GM18951 (cell line): Measurements from ENCODE around the gene TMEM255B.

Experiments
- POLR2A ChIP-seq: IDR thresholded peaks from 4 replicates; pipeline ENCODE4 v1.6.1; 2011; ENCODE audit warnings: mild to moderate bottlenecking; ENCODE audit not compliant: insufficient read length, insufficient read depth; ENCODE audit errors: extremely low read depth
- in situ Hi-C: fragments of 300-500 bp; cut with MboI; formaldehyde crosslinking; loops from one replicate; pipeline ENCODE4 v1.12.0; 2022; ENCODE audit warnings: low sequenced_read_pairs, mixed read lengths, inconsistent platforms; ENCODE audit not compliant: unreplicated experiment

TMEM255B gene

DNA sequence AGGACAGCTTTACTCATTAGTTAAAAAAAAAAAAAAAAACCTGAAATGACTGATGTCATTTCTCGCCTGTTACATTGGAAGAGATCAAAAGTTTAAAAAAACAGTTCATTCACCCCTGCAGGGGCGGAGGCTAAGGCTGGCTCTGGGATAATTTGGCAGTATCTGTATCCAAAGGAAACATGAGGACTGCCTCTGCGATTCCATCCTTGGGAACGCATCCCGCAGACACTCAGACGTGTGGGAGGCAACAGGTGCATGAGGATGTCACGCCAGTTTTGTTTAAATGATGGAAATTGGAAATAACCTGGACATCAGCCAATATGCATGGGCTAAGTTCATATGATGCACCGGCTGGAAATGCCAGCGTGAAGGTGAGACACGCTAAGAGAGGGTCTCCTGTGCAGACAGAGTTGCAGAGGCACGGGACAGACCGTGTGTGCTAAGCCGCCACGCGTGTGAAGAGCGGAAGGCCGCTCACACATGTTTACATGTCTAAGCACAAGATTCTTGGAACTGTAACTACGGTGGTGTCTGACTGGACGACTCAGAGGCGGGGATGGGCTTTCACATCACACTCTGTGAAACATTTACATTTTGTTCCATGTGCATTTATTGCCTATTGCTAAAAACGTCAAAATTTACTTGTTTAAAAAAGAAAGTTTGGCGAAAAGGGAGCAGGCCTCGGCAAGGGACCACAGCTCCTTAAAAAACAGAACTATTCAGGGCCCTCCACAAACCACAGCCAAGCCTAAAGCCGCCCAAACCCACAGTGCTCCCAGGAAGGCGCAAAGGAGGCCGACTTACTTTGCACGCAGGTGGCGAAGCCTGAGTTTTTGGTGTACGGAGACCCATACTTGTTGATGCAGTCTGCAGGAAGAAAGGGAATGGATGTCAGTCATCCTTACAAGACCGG, 87.0 kb downstream of the TMEM255B start:
- in situ Hi-C loops = no loop called here

DNA sequence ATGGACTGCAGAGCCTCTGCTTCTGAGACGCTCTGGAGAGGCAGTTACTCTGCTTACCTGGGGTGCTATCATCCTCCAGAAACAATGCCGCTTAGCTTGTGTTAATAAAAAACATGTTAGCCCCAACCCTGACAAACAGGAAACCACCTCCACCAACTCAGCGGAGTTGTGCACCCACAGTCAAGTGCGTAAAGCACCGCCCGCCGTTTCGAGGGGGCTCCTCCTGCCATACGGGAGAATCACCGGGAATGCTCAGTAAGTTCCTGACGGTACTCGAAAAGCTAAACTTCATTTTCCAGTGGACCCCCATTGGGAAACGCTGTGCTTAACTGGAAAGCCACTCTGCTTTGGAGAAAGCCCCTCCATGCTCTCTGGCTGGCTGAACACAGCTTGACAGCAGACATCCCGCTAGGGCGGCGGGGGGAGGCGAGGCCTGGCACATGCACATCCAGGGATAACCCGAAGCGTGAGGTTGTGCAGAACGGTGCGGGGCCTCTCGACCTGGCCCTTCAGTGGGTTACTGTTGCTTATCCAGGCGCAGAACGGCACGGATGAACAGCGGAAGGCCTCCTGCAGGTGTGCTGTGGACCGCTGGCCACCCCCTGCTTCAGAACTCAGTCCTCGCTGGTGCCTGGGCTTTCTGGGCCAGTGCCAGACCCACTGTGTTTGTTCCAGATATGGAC, 87.8 kb downstream of the TMEM255B start:
- in situ Hi-C loops = no loop called here
- no peak for TF ChIP-seq POLR2A

More for the DNA sequence above, 87.0 kb downstream of the TMEM255B start:
- no peak for TF ChIP-seq POLR2A

DNA sequence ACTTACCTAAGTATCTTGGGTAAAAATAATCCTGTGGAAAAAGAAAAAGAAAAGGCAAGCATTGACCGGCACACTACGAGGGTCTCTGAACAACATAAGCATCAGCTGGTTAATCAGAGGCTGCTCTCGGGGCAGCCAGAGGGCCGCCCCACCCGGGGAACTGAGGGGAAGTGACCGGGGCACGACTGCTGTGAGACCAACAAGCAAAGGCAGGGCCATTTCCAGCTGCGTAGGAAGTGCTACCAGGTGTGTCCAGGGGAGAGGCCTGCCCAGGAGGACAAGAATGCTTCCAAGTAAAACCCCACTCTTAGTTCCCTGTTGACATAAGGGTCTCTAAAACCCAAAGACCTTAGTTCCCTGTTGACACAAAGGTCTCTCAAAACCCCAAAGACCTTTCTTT, 89.0 kb downstream of the TMEM255B start:
- in situ Hi-C loops = no loop called here
- no peak for TF ChIP-seq POLR2A

DNA sequence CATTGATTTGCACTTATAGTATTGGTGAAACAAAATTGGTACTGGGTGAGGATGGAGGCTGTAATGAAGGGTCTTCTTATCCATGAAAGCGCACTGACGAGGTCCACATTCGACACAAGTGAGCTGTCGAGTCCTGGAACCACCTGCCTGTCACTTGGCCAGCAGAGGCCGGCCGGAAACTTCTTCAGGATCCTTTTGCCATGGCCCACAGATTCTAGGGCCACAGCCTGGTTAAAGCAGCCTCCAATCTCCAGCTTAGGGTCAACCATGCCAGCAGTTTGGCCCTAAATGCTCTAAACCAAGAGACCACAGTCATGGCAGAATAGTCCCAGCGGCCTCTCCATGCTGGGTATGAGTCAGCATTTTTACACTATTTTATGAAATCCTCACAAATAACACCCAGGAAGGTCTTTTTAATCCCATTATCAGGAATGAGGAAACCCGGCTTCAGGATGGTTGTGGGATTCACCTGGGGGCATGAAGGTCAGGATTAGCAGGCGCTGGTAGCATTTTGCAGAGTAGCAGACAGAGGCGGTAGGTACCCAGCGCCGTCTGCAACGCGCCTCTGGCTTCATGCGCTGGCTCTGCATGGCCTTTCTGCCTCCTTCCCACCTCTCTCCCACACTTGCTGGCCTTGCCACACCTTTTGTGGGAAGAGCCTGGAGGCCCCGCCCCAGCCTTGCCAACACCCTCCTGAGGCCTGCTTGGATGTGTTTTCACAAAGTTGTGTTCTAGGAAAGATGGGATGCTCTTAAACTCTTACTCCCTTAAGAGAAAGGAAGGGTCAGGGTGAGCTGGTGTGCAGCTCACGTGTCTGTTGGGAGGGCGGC, 89.6 kb downstream of the TMEM255B start:
- in situ Hi-C loops = no loop called here
- no peak for TF ChIP-seq POLR2A

DNA sequence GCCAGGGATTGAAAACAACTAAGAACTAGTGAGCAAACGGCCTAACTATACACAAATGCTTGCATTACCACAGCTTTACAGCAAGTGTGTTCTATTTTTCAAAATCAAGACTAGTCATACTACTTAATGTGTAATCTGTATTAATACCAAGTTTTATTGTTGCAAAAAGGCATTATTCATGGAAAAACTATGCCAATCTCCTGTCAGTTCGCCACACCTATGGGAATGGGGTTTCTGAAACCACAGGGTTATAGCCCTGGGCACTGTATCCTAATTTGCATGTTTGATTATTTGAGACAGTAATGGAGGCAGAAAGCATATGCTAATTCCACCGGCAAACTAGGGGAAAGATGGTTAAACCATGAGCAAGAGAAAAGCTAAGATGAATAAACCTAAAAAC, 90.5 kb downstream of the TMEM255B start:
- in situ Hi-C loops = no loop called here
- no peak for TF ChIP-seq POLR2A

DNA sequence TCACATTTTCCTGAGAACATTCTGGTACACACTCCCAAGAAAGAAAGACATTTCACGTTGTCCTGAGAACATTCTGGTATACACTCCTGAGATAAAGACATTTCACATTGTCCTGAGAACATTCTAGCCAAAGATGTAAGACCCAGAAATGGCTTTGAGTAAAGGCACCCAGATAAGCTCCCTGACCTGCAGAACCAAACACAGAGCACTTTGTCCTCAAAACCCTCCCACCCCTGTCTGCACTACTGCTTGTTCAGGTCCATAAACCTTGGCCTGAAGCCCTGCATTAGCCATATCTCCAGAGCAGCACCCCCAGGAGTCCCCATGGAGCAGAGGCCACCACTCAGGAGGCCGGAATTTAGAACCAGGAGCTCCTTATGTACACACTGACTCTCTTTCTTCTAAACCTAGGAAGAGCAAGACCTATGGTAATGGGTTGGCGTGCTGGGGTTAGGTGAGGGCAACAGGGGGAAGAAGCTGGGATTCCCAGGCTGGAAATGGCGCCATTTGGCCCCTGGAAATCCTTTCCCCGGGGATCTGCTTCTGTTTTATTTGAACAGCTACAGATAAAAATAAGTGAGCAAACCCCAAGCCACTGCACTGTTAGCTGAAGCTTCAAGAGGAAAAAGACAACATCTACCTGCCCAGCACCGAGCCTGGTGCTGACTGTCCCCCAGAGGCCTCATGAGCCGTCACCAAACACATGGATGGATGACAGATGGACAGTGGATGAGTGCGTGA, 91.1 kb downstream of the TMEM255B start:
- in situ Hi-C loops = no loop called here
- TF ChIP-seq POLR2A = no peak

DNA sequence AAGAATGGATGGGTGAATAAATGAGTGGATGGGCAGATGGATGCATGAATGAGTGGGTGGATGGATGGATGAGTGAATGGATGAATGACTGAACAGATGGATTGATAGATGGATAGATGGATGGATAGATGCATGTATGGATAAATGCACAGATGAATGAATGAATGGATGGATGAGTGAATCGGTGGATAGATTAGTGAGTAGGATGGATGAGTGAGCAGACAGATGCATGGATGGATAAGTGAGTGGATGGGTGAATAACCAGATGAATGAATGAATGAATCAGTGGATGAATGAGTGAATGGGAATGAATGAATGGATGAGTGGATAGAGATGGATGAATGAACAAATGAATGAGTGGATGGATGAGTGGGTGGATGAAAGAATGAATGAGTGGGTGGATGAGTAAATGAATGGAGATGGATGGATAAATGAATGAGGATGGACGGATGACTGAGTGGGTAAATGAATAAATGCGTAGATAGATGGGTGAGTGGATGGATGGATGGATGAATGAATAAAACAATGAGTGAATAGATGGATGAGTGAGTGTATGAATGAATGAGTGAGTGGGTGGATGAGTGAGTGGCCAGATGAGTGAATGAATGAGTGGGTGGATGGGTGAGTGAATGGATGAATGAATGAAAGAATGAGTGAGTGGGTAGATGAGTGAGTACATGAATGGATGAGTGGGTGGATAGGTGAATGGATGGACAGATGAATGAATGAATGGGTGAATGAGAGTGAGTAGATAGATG, 91.9 kb downstream of the TMEM255B start:
- TF ChIP-seq POLR2A = no peak

DNA sequence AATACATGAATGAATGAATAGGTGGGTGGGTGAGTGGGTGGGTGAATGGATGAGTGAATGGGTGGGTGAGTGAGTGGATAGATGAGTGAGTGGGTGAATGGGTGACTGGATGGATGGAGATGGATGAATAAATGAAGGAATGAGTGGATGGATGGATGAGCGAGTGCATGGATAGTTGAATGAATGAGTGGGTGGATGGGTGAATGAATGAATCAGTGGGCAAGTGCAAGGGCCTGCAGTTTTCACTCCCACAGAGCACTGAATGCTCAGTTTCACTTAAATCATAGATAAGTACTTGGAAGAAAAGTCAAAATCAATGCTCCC, 92.4 kb downstream of the TMEM255B start:
- no peak for TF ChIP-seq POLR2A
- in situ Hi-C loops = no loop called here

More for the DNA sequence above, 91.9 kb downstream of the TMEM255B start:
- in situ Hi-C loops = no loop called here

DNA sequence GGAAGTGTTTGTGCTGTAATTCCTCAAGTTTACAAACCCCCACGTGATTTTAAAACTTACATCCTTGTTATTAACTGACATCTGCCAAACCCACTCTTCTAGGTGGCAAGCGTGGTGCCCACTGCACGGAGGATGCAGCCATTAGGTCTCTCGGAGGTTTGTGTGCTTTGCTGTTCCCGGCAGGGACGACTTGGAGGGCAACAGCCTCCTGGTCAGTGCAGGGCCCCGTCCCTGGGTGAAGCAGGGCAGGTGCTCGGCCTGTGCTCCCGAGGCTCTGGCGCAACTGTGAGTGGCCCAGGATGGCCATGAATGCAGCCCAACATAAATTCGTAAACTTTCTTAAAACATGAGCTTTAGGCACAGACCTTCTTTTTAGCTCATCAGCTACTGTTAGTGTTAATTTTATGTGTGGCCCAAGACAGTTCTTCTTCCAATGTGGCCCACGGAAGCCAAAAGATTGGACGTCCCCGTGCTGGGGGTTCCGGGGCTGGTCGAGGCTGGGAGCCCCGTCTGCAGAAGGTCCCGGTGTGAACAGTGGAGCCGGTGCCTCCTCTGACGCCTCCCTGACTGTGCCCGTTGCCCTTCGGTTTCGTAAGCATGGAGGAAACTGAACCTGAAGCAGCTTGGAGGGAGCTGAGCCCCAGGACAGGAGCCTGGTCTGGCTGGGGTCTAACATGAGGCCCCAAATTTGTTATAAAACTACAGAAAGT, 93.0 kb downstream of the TMEM255B start:
- TF ChIP-seq POLR2A = no peak
- in situ Hi-C loops = no loop called here

DNA sequence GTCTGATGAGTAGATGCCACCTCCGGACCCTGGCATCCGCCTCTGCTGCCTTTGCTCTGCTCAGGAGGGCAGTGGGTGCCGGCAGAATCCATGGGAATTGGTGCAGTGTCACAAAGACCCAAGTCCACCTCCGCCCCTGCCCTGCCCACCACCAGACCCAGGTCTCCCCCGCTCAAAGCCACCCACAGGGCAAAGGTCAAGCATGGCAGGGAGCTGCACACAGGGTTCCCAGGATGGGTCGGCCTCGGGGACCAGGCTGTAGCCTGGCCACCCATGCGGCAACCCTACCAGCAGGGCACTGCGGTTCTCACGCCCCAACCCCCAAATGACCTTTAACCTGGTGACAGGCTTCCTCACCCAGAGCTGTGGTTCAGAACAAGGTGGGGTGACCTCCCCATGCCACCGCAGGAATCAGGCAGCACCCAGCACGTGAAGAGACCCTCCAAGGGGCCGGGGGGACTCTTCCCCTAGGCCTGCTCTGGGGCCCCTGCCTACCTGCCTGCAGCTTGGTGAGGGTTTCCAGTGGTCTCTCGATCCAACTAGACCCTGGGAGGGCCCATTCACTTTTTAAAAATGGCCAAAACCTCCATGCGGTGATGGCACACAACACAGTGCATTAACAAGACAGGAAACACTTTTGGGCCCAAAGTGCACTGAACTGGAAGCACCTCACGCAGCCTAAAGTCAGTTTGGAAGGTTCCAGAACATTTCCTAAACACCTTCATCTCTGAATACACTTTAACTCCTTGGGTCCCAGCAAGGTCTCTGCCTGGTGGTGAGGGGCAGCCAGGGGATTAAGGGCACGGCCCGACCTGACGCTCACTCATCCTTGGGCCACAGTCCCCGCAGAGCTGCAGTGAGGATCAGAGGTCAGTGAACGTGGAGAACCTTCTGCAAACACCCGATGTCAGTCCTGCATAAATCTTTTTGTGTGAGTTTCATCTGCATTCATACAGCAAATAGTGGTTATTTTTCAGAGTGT, 93.8 kb downstream of the TMEM255B start:
- in situ Hi-C loops = no loop called here
- TF ChIP-seq POLR2A = no peak
